Stimulated activated effector memory CD8-positive, alpha-beta T cell treated with anti-CD3 and anti-CD28 coated beads, Interleukin-12 subunit alpha, Interleukin-12 subunit beta, amount 100 ng/mL, for 72 hours (primary cell): Measurements from ENCODE around the gene COMMD1.
"Not testable (repeated sequence)": the region's sequence is repeated elsewhere in the genome, so short reads cannot be mapped to it uniquely, and the experiment has no call there.

Source experiments
- ATAC-seq: fragments of 150-1000 bp; cut with Tn5 transposase; 2 replicates; pipeline ENCODE4 v1.10.0; 2021
- DNase-seq, 2 donors: peaks; one replicate each; pipeline ENCODE4 v3.0.0; 2021 to 2022; ENCODE audit warnings: low spot score in 2 of 2
- H3K27ac Mint-ChIP-seq: one replicate; pipeline ENCODE4 v1.8.0; 2022; ENCODE audit warnings: mild to moderate bottlenecking, mixed read lengths
- H3K36me3 Mint-ChIP-seq: one replicate; pipeline ENCODE4 v1.8.0; 2022; ENCODE audit warnings: mild to moderate bottlenecking, mixed read lengths
- H3K4me1 Mint-ChIP-seq: one replicate; pipeline ENCODE4 v1.8.0; 2022; ENCODE audit warnings: mixed read lengths
- H3K4me3 Mint-ChIP-seq: one replicate; pipeline ENCODE4 v1.8.0; 2022; ENCODE audit warnings: mild to moderate bottlenecking, mixed read lengths
- H3K9me3 Mint-ChIP-seq: one replicate; pipeline ENCODE4 v1.8.0; 2022; ENCODE audit warnings: mixed read lengths

Gene COMMD1

GRCh38 chr2:61906186-61906470 is 654 bp downstream of the COMMD1 start:
- Mint-ChIP-seq H3K4me3 (peak overlapping the region; percentile 97), H3K4me1 (peaks cover 7% of the 10 kb centered on the region), H3K36me3 (peaks cover 6% of the 10 kb centered on the region), H3K9me3 (no peaks in the 10 kb centered on the region), H3K27ac (peak overlapping the region; percentile 97)
- no peak for DNase-seq
- no peak for ATAC-seq

- DNase-seq (no peak), ATAC-seq (no peak)
- Mint-ChIP-seq H3K9me3 (no peaks in the 10 kb centered on the region), H3K4me3 (no peak overlapping the region), H3K4me1 (peaks cover 7% of the 10 kb centered on the region), H3K36me3 (peaks cover 6% of the 10 kb centered on the region), H3K27ac (no peak overlapping the region)
Measured at GRCh38 chr2:61909116-61909515, 3.6 kb downstream of the COMMD1 start.

GRCh38 chr2:61910603-61911002 is 5.1 kb downstream of the COMMD1 start:
- Mint-ChIP-seq H3K27ac (no peak overlapping the region), H3K36me3 (peaks cover 5% of the 10 kb centered on the region), H3K9me3 (no peaks in the 10 kb centered on the region), H3K4me3 (no peak overlapping the region), H3K4me1 (no peaks in the 10 kb centered on the region)
- DNase-seq (no peak), ATAC-seq (no peak)

- H3K27ac Mint-ChIP-seq = no peak overlapping the region
- H3K9me3 Mint-ChIP-seq = no peaks in the 10 kb centered on the region
- ATAC-seq (no peak), DNase-seq (no peak)
- no peaks in the 10 kb centered on the region for H3K4me1 Mint-ChIP-seq
- H3K4me3 Mint-ChIP-seq = no peak overlapping the region
- no peaks in the 10 kb centered on the region for H3K36me3 Mint-ChIP-seq
Measured at GRCh38 chr2:61911510-61911909, 6.0 kb downstream of the COMMD1 start.

- H3K4me3 Mint-ChIP-seq, DNase-seq, H3K4me1 Mint-ChIP-seq, H3K9me3 Mint-ChIP-seq, ATAC-seq: not testable (repeated sequence)
- H3K36me3 Mint-ChIP-seq = peaks cover 13% of the 10 kb centered on the region
- peak overlapping the region; percentile 66 for H3K27ac Mint-ChIP-seq
Measured at GRCh38 chr2:61914794-61915193, 9.3 kb downstream of the COMMD1 start.

GRCh38 chr2:61920548-61920947 is 15.1 kb downstream of the COMMD1 start:
- H3K4me1 Mint-ChIP-seq = peaks cover 5% of the 10 kb centered on the region
- no peak overlapping the region for H3K27ac Mint-ChIP-seq
- H3K4me3 Mint-ChIP-seq = no peak overlapping the region
- peaks cover 20% of the 10 kb centered on the region for H3K36me3 Mint-ChIP-seq
- ATAC-seq (no peak), DNase-seq (no peak)
- H3K9me3 Mint-ChIP-seq = no peaks in the 10 kb centered on the region

GRCh38 chr2:61922714-61923113 is 17.2 kb downstream of the COMMD1 start:
- H3K9me3 Mint-ChIP-seq = no peaks in the 10 kb centered on the region
- no peak overlapping the region for H3K27ac Mint-ChIP-seq
- peaks cover 5% of the 10 kb centered on the region for H3K4me1 Mint-ChIP-seq
- no peak for ATAC-seq
- peaks cover 16% of the 10 kb centered on the region for H3K36me3 Mint-ChIP-seq
- no peak overlapping the region for H3K4me3 Mint-ChIP-seq
- DNase-seq = no peak

GRCh38 chr2:61924895-61925663 is 19.6 kb downstream of the COMMD1 start:
- Mint-ChIP-seq H3K36me3 (peaks cover 6% of the 10 kb centered on the region), H3K4me3 (no peak overlapping the region), H3K4me1 (peaks cover 5% of the 10 kb centered on the region), H3K9me3 (no peaks in the 10 kb centered on the region), H3K27ac (peak overlapping the region; percentile 56)
- ATAC-seq = no peak
- DNase-seq = no peak

- Mint-ChIP-seq H3K4me1 (peaks cover 5% of the 10 kb centered on the region), H3K4me3 (no peak overlapping the region), H3K36me3 (no peaks in the 10 kb centered on the region), H3K9me3 (no peaks in the 10 kb centered on the region), H3K27ac (no peak overlapping the region)
- no peak for DNase-seq
- no peak for ATAC-seq
Measured at GRCh38 chr2:61926531-61927477, 21.3 kb downstream of the COMMD1 start.

GRCh38 chr2:61928826-61929461 is 23.5 kb downstream of the COMMD1 start:
- Mint-ChIP-seq H3K4me3 (no peak overlapping the region), H3K4me1 (peaks cover 5% of the 10 kb centered on the region), H3K36me3 (no peaks in the 10 kb centered on the region), H3K9me3 (no peaks in the 10 kb centered on the region), H3K27ac (no peak overlapping the region)
- DNase-seq = no peak
- no peak for ATAC-seq

- DNase-seq = no peak
- ATAC-seq = no peak
- H3K4me1 Mint-ChIP-seq = no peaks in the 10 kb centered on the region
- no peak overlapping the region for H3K27ac Mint-ChIP-seq
- H3K36me3 Mint-ChIP-seq = peaks cover 7% of the 10 kb centered on the region
- H3K9me3 Mint-ChIP-seq = no peaks in the 10 kb centered on the region
- H3K4me3 Mint-ChIP-seq = no peak overlapping the region
Measured at GRCh38 chr2:61937098-61937497, 31.6 kb downstream of the COMMD1 start.

GRCh38 chr2:61937886-61938285 is 32.4 kb downstream of the COMMD1 start:
- H3K9me3 Mint-ChIP-seq = no peaks in the 10 kb centered on the region
- H3K27ac Mint-ChIP-seq = no peak overlapping the region
- H3K4me1 Mint-ChIP-seq = no peaks in the 10 kb centered on the region
- no peak overlapping the region for H3K4me3 Mint-ChIP-seq
- DNase-seq = no peak
- H3K36me3 Mint-ChIP-seq = peaks cover 7% of the 10 kb centered on the region
- no peak for ATAC-seq

GRCh38 chr2:61938511-61938910 is 33.0 kb downstream of the COMMD1 start:
- peaks cover 4% of the 10 kb centered on the region for H3K4me1 Mint-ChIP-seq
- ATAC-seq (no peak), DNase-seq (no peak)
- H3K36me3 Mint-ChIP-seq = peaks cover 7% of the 10 kb centered on the region
- H3K9me3 Mint-ChIP-seq = no peaks in the 10 kb centered on the region
- no peak overlapping the region for H3K4me3 Mint-ChIP-seq
- no peak overlapping the region for H3K27ac Mint-ChIP-seq

GRCh38 chr2:61943251-61943650 is 37.8 kb downstream of the COMMD1 start:
- peaks cover 4% of the 10 kb centered on the region for H3K4me1 Mint-ChIP-seq
- peak overlapping the region; percentile 23 for H3K27ac Mint-ChIP-seq
- peaks cover 6% of the 10 kb centered on the region for H3K36me3 Mint-ChIP-seq
- DNase-seq = no peak
- no peak overlapping the region for H3K4me3 Mint-ChIP-seq
- no peaks in the 10 kb centered on the region for H3K9me3 Mint-ChIP-seq
- ATAC-seq = peak; percentile 48

GRCh38 chr2:61946666-61947065 is 41.2 kb downstream of the COMMD1 start:
- no peak for ATAC-seq

More at GRCh38 chr2:61946666-61947065, 41.2 kb downstream of the COMMD1 start:
- Mint-ChIP-seq H3K36me3 (peaks cover 6% of the 10 kb centered on the region), H3K4me1 (peaks cover 4% of the 10 kb centered on the region), H3K27ac (no peak overlapping the region), H3K4me3 (no peak overlapping the region), H3K9me3 (no peaks in the 10 kb centered on the region)
- no peak for DNase-seq
